SK-N-SH (cell line): ENCODE results near the gene MINDY3.

Experiments
- EP300 ChIP-seq, 2 experiments: IDR thresholded peaks; 2 replicates each; pipeline versions ENCODE4 v1.4.0 to v1.6.1; 2012; ENCODE audit warnings: borderline replicate concordance in 1 of 2, low read depth in 1 of 2, low read length in 1 of 2
- POLR2AphosphoS5 ChIP-seq: IDR thresholded peaks from 2 replicates; pipeline ENCODE4 v1.6.1; 2012; ENCODE audit warnings: low read depth, low read length
- RFX5 ChIP-seq: IDR thresholded peaks from 2 replicates; pipeline ENCODE4 v1.6.1; 2012; ENCODE audit warnings: mild to moderate bottlenecking, improper control_type of control experiment, low read length
- TAF1 ChIP-seq: IDR thresholded peaks from 2 replicates; pipeline ENCODE4 v1.6.1; 2012; ENCODE audit warnings: low read depth, mild to moderate bottlenecking, low read length, moderate library complexity, borderline replicate concordance
- YY1 ChIP-seq: IDR thresholded peaks from 2 replicates; pipeline ENCODE4 v1.4.0; 2012; ENCODE audit warnings: low read depth, mild to moderate bottlenecking
- TF ChIP-seq, protein P1 (sequence below): fragments of 200-600 bp; sonication (generic); IDR thresholded peaks from 2 replicates; pipeline ENCODE4 v1.6.1; 2017; ENCODE audit warnings: antibody characterized with exemption, mild to moderate bottlenecking, moderate library complexity
- TF ChIP-seq, protein P2 (sequence below): IDR thresholded peaks from 2 replicates; pipeline ENCODE4 v1.4.0; 2012; ENCODE audit warnings: low read depth, borderline replicate concordance
- TF ChIP-seq, protein P3 (sequence below): fragments of 150-350 bp; IDR thresholded peaks from 2 replicates; pipeline ENCODE4 v1.6.1; 2017; ENCODE audit warnings: antibody characterized with exemption, low read length, low read depth, borderline replicate concordance

DNA sequence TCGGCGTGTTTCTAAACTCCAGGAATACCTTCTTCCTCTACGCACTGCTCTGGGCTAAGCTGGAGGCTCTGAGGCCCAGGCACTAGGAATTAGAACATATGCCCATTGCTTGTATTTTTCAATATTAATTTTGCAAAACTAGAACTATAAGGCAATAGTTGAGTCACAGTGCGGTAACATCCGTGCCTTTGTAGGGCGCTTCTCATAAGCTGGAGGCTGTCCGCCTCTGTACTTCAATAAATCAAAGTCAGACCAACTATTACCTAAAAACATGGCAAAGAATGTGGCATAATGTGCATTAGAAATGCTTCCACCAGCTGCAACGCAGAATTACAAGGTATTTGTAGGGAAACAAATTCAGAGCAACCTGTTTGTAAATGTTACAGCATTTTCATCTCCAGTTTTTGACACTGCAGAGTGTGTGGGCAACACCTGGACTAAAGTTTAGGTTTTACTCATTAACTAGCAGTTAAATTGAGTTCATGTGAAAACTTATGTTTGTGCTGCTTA is 440 bp upstream of the MINDY3 start:
- TF ChIP-seq RFX5 (no peak), EP300 (IDR thresholded peaks at IDR 0.05; ENCODE audit: borderline replicate concordance in 1 of 2, low read depth in 1 of 2, low read length in 1 of 2) (no peak), YY1 (no peak), TAF1 (no peak), POLR2AphosphoS5 (no peak)
- TF ChIP-seq, protein P1, sequence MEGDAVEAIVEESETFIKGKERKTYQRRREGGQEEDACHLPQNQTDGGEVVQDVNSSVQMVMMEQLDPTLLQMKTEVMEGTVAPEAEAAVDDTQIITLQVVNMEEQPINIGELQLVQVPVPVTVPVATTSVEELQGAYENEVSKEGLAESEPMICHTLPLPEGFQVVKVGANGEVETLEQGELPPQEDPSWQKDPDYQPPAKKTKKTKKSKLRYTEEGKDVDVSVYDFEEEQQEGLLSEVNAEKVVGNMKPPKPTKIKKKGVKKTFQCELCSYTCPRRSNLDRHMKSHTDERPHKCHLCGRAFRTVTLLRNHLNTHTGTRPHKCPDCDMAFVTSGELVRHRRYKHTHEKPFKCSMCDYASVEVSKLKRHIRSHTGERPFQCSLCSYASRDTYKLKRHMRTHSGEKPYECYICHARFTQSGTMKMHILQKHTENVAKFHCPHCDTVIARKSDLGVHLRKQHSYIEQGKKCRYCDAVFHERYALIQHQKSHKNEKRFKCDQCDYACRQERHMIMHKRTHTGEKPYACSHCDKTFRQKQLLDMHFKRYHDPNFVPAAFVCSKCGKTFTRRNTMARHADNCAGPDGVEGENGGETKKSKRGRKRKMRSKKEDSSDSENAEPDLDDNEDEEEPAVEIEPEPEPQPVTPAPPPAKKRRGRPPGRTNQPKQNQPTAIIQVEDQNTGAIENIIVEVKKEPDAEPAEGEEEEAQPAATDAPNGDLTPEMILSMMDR, result no peak
- TF ChIP-seq, protein P2, sequence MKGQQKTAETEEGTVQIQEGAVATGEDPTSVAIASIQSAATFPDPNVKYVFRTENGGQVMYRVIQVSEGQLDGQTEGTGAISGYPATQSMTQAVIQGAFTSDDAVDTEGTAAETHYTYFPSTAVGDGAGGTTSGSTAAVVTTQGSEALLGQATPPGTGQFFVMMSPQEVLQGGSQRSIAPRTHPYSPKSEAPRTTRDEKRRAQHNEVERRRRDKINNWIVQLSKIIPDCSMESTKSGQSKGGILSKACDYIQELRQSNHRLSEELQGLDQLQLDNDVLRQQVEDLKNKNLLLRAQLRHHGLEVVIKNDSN, result no peak
- TF ChIP-seq, protein P3, sequence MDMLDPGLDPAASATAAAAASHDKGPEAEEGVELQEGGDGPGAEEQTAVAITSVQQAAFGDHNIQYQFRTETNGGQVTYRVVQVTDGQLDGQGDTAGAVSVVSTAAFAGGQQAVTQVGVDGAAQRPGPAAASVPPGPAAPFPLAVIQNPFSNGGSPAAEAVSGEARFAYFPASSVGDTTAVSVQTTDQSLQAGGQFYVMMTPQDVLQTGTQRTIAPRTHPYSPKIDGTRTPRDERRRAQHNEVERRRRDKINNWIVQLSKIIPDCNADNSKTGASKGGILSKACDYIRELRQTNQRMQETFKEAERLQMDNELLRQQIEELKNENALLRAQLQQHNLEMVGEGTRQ, result no peak
